SK-N-SH (cell line): ENCODE results near the gene NHS. TPM values are rescaled to one million over a fixed set of nuclear protein-coding genes. Genes with fewer than 3 reads are reported as not detected.

Experiments
- CTCF ChIA-PET: fragments of 300-600, 350-600 bp; formaldehyde crosslinking; extraction: SDS; loops from one replicate; lab custom pipeline; 2021; lab: Yijun Ruan, JAX
- POLR2A ChIA-PET: fragments of 350-600 bp; sonication (Branson Sonifier 250); formaldehyde crosslinking; extraction: SDS; loops from one replicate; lab custom pipeline; 2020; ENCODE audit warnings: antibody characterized with exemption, inconsistent platforms; lab: Yijun Ruan, JAX
- DNase-seq: peaks from one replicate; pipeline ENCODE4 v3.0.0; 2012
- H2AFZ ChIP-seq: fragments of 200-600 bp; sonication (generic); 2 replicates; pipeline ENCODE4 v1.8.1; 2016; ENCODE audit warnings: antibody characterized with exemption, mild to moderate bottlenecking, low read depth
- H3F3A ChIP-seq: fragments of 200-600 bp; sonication (generic); replicated peaks from 2 replicates; pipeline ENCODE3; 2016; ENCODE audit warnings: antibody characterized with exemption, mild to moderate bottlenecking; ENCODE audit not compliant: insufficient read depth
- H3K27ac ChIP-seq, 2 experiments: fragments of 200-500 bp in 1 of 2; fragments of 200-600 bp in 1 of 2; sonication (Bioruptor generic) in 1 of 2; sonication (generic), shearing (Covaris generic) in 1 of 2; 2 replicates each; pipeline versions ENCODE4 v1.5.1 to v1.6.1; 2014 to 2016; ENCODE audit warnings: low read depth in 2 of 2, inconsistent platforms in 1 of 2, low read length in 1 of 2, mild to moderate bottlenecking in 1 of 2, mixed read lengths in 1 of 2
- H3K27me3 ChIP-seq: fragments of 200-600 bp; sonication (generic), shearing (Covaris generic); 2 replicates; pipeline ENCODE4 v1.6.1; 2016; ENCODE audit warnings: mixed run types; ENCODE audit not compliant: insufficient read depth
- H3K36me3 ChIP-seq, 2 experiments: fragments of 200-500 bp in 1 of 2; fragments of 200-600 bp in 1 of 2; sonication (Bioruptor generic) in 1 of 2; sonication (generic) in 1 of 2; replicated peaks in 1 of 2; 2 replicates each; pipeline versions ENCODE3 to v1.5.1; 2014 to 2016; ENCODE audit warnings: low read length in 1 of 2, mild to moderate bottlenecking in 1 of 2; ENCODE audit not compliant: insufficient read depth in 2 of 2, control insufficient read depth in 1 of 2
- H3K4me1 ChIP-seq, 2 experiments: fragments of 200-500 bp in 1 of 2; fragments of 200-600 bp in 1 of 2; sonication (Bioruptor generic) in 1 of 2; sonication (generic), shearing (Covaris generic) in 1 of 2; 2 replicates each; pipeline versions ENCODE4 v1.5.1 to v1.6.1; 2014 to 2016; ENCODE audit warnings: low read depth in 1 of 2, low read length in 1 of 2, mixed run types in 1 of 2; ENCODE audit not compliant: insufficient read depth in 2 of 2, control insufficient read depth in 1 of 2
- H3K4me2 ChIP-seq: fragments of 200-600 bp; sonication (generic), shearing (Covaris generic); 2 replicates; pipeline ENCODE4 v1.6.1; 2017; ENCODE audit warnings: mixed run types
- H3K4me3 ChIP-seq, 2 experiments: fragments of 200-500 bp in 1 of 2; fragments of 200-600 bp in 1 of 2; sonication (Bioruptor generic) in 1 of 2; sonication (generic), shearing (Covaris generic) in 1 of 2; 2 replicates each; pipeline versions ENCODE4 v1.5.1 to v1.8.1; 2014 to 2016; ENCODE audit warnings: low read depth in 2 of 2, inconsistent platforms in 1 of 2, low read length in 1 of 2, mild to moderate bottlenecking in 1 of 2, mixed read lengths in 1 of 2, moderate library complexity in 1 of 2
- H3K79me2 ChIP-seq: fragments of 200-600 bp; sonication (generic); 2 replicates; pipeline ENCODE4 v1.8.1; 2017; ENCODE audit warnings: mild to moderate bottlenecking; ENCODE audit not compliant: insufficient read depth
- H3K9ac ChIP-seq: fragments of 200-600 bp; sonication (generic); 2 replicates; pipeline ENCODE4 v1.6.1; 2017; ENCODE audit warnings: mixed run types
- H3K9me2 ChIP-seq: fragments of 200-600 bp; sonication (generic); 2 replicates; pipeline ENCODE4 v1.6.1; 2017; ENCODE audit warnings: mixed run types
- H3K9me3 ChIP-seq: fragments of 200-600 bp; sonication (generic); 2 replicates; pipeline ENCODE4 v1.6.1; 2017; ENCODE audit warnings: mixed run types, mild to moderate bottlenecking, moderate library complexity
- H4K20me1 ChIP-seq: fragments of 200-600 bp; sonication (generic); 2 replicates; pipeline ENCODE4 v1.6.1; 2017; ENCODE audit warnings: mild to moderate bottlenecking, mixed run types; ENCODE audit not compliant: insufficient read depth
- EZH2phosphoT487 ChIP-seq: fragments of 200-600 bp; sonication (generic); IDR thresholded peaks from 2 replicates; pipeline ENCODE4 v1.6.1; 2017; ENCODE audit warnings: low read depth, mixed run types, mild to moderate bottlenecking, antibody characterized with exemption, moderate library complexity, borderline replicate concordance
- FOXJ3 ChIP-seq: sonication (generic); formaldehyde crosslinking; IDR thresholded peaks from 2 replicates; pipeline ENCODE4 v1.5.1; 2020; ENCODE audit warnings: mild to moderate bottlenecking, missing genetic modification reagents
- FOXM1 ChIP-seq: IDR thresholded peaks from 2 replicates; pipeline ENCODE4 v1.4.0; 2012; ENCODE audit warnings: low read depth, mild to moderate bottlenecking
- GABPA ChIP-seq: IDR thresholded peaks from 2 replicates; pipeline ENCODE4 v1.4.0; 2012; ENCODE audit warnings: low read depth, mild to moderate bottlenecking
- GATA2 ChIP-seq: sonication (generic); formaldehyde crosslinking; IDR thresholded peaks from 2 replicates; pipeline ENCODE4 v1.5.0; 2020; ENCODE audit warnings: mild to moderate bottlenecking, missing genetic modification reagents
- MXI1 ChIP-seq: IDR thresholded peaks from 2 replicates; pipeline ENCODE4 v1.6.1; 2012; ENCODE audit warnings: mild to moderate bottlenecking, low read depth, low read length, improper control_type of control experiment
- NFIC ChIP-seq: IDR thresholded peaks from 2 replicates; pipeline ENCODE4 v1.4.0; 2012; ENCODE audit warnings: borderline replicate concordance
- NRF1 ChIP-seq: IDR thresholded peaks from 2 replicates; pipeline ENCODE4 v1.6.1; 2012; ENCODE audit warnings: low read depth, mild to moderate bottlenecking, low read length
- RAD21 ChIP-seq: IDR thresholded peaks from 2 replicates; pipeline ENCODE4 v1.6.1; 2012; ENCODE audit warnings: mild to moderate bottlenecking, low read length
- RCOR1 ChIP-seq: fragments of 150-350 bp; IDR thresholded peaks from 2 replicates; pipeline ENCODE4 v1.6.1; 2017; ENCODE audit warnings: antibody characterized with exemption, low read length
- RXRA ChIP-seq: IDR thresholded peaks from 2 replicates; pipeline ENCODE4 v1.4.0; 2012; ENCODE audit warnings: low read depth, mild to moderate bottlenecking, borderline replicate concordance
- SIN3A ChIP-seq: IDR thresholded peaks from 2 replicates; pipeline ENCODE4 v1.6.1; 2012; ENCODE audit warnings: low read depth, mild to moderate bottlenecking, low read length, moderate library complexity, borderline replicate concordance
- SMC3 ChIP-seq: IDR thresholded peaks from 2 replicates; pipeline ENCODE4 v1.6.1; 2012; ENCODE audit warnings: low read depth, low read length, improper control_type of control experiment
- TAF1 ChIP-seq: IDR thresholded peaks from 2 replicates; pipeline ENCODE4 v1.6.1; 2012; ENCODE audit warnings: low read depth, mild to moderate bottlenecking, low read length, moderate library complexity, borderline replicate concordance
- WGBS: methylation state at CpG from one replicate; pipeline ENCODE4 v1.1.6; 2017; ENCODE audit warnings: low lambda C conversion rate; 5-methylcytosine and 5-hydroxymethylcytosine counted together
- polyA plus RNA-seq, 3 experiments: library from polyadenylated mRNA; depleted of rRNA; stranded (reverse); fragments of >200 nt; gene quantifications; 2 replicates each; pipeline ENCODE4 v1.2.3, GENCODE V29; 2012
- TF ChIP-seq, protein P1 (sequence below): IDR thresholded peaks from 2 replicates; pipeline ENCODE4 v1.4.0; 2012; ENCODE audit warnings: low read depth
- TF ChIP-seq, protein P2 (sequence below): fragments of 150-350 bp; IDR thresholded peaks from 2 replicates; pipeline ENCODE4 v1.6.1; 2017; ENCODE audit warnings: antibody characterized with exemption, low read length, low read depth, borderline replicate concordance
- TF ChIP-seq, protein P3 (sequence below): IDR thresholded peaks from 2 replicates; pipeline ENCODE4 v1.4.0; 2012; ENCODE audit warnings: low read depth, borderline replicate concordance
- TF ChIP-seq, protein P4 (sequence below): IDR thresholded peaks from 2 replicates; pipeline ENCODE4 v1.4.0; 2012; ENCODE audit warnings: low read depth, borderline replicate concordance

NHS gene
- polyA plus RNA-seq, 1 of the 3 experiments (the other 2 are of a cell fraction): 1.0 TPM

DNA sequence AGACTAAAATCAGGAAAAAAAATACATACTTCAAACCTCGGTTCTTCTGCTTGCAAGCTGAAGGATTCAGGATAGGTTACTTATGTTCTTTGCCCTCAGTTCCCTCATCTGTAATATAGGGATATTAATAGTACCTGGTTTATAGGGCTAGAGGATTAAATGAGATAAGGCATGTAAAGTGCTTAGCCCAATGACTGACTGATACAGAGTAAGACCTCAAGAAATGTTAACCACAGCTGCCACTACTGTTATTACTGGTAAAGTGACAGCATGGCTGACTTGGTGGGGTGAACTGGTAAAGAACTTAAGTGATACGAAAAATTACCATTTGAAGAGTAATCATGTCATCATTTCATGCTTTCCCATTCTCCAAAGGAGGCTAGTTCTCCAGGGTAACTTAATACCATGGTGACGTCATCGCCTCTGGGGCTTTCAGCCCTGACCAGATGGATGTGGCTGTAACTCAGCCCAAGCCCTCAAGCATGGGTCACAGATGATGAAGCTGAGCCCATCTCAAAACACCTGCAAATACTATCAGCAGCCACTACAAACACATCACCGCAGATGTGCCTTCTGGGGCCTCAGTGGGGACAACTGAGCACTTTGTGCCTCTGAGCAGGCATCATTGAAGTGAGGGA lies 317.8 kb downstream of the NHS start:
- 49% methylated on average over 5 of the region's 5 CpGs for WGBS

GRCh38 chrX:17697191-17697590 lies 322.2 kb downstream of the NHS start:
- Histone ChIP-seq H3K9me3 (no peaks in the 10 kb centered on the region), H3K4me2 (no peak overlapping the region), H3K79me2 (no peaks in the 10 kb centered on the region), H3F3A (no peaks in the 10 kb centered on the region), H2AFZ (no peak overlapping the region), H3K4me3 (no peak overlapping the region)
- ChIA-PET POLR2A (interaction anchor here (0.6 kb wide), 1 partner anchor 575 kb away, joined by 5 read pairs; no protein-coding TSS in a partner anchor), CTCF (interaction anchor here (0.7 to 1.7 kb wide), 5 partner anchors 8 to 975 kb away, joined by 3 to 5 read pairs (median 4); no protein-coding TSS in a partner anchor)
- TF ChIP-seq SMC3 (peak; percentile 10; the same call in 1 of the 2 replicates), NFIC (no peak), RAD21 (peak; percentile 56)
- TF ChIP-seq, all 33 proteins: peak for 2
- DNase-seq: no peak
- no peaks in the 10 kb centered on the region for H3K9me2 ChIP-seq
- H3K27ac ChIP-seq: no peak overlapping the region
- peaks cover 0 to 3% of the 10 kb centered on the region in 2 experiments; a peak in 1 of 4 replicates for H3K4me1 ChIP-seq
- H3K9ac ChIP-seq: no peak overlapping the region
- H3K36me3 ChIP-seq: no peaks in the 10 kb centered on the region
- no peaks in the 10 kb centered on the region for H4K20me1 ChIP-seq
- no peaks in the 10 kb centered on the region for H3K27me3 ChIP-seq
- WGBS: 63% methylated on average over 1 of the region's 1 CpG

More for the DNA sequence above, 317.8 kb downstream of the NHS start:
- Histone ChIP-seq H2AFZ (no peak overlapping the region), H3F3A (no peaks in the 10 kb centered on the region), H3K9ac (no peak overlapping the region), H3K27ac (no peak overlapping the region), H3K36me3 (no peaks in the 10 kb centered on the region), H3K9me2 (no peaks in the 10 kb centered on the region), H3K79me2 (no peaks in the 10 kb centered on the region), H3K4me1 (peaks cover 0 to 3% of the 10 kb centered on the region in 2 experiments; a peak in 1 of 4 replicates), H3K4me2 (no peak overlapping the region), H4K20me1 (no peaks in the 10 kb centered on the region), H3K4me3 (no peak overlapping the region), H3K27me3 (no peaks in the 10 kb centered on the region), H3K9me3 (no peaks in the 10 kb centered on the region)
- POLR2A ChIA-PET: no interaction called here
- no peak for DNase-seq
- CTCF ChIA-PET: interaction anchor here (0.9 to 1.5 kb wide), 5 partner anchors 13 to 572 kb away, joined by 3 to 5 read pairs (median 4); no protein-coding TSS in a partner anchor
- no peak for TF ChIP-seq GATA2
- TF ChIP-seq, protein P1, sequence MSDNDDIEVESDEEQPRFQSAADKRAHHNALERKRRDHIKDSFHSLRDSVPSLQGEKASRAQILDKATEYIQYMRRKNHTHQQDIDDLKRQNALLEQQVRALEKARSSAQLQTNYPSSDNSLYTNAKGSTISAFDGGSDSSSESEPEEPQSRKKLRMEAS: no peak
- TF ChIP-seq SIN3A: no peak

DNA sequence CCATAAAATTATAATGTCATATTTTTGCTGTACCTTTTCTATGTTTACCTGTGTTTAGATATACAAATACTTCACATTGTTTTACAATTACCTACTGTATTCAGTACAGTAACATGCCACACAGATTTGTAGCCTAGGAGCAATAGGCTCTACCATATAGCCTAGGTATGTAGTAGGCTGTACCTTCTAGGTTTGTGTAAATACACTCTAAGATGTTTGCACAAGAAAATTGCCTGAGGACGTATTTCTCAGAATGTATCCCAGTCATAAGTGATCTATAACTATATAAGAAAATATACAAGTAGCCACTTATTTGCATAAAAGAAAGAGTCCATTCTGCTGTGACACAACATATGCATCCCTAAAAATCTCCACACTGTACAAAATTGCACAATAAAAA lies 326.0 kb downstream of the NHS start:
- Histone ChIP-seq H3K9me3 (no peaks in the 10 kb centered on the region), H3K4me1 (no peaks in the 10 kb centered on the region), H3K9me2 (no peaks in the 10 kb centered on the region), H3K9ac (no peak overlapping the region), H3K4me2 (no peak overlapping the region), H3K27ac (no peak overlapping the region), H3K79me2 (no peaks in the 10 kb centered on the region), H3K36me3 (no peaks in the 10 kb centered on the region), H4K20me1 (no peaks in the 10 kb centered on the region), H3K4me3 (no peak overlapping the region), H3F3A (no peaks in the 10 kb centered on the region), H2AFZ (no peak overlapping the region), H3K27me3 (no peaks in the 10 kb centered on the region)
- POLR2A ChIA-PET: no interaction called here
- CTCF ChIA-PET: no interaction called here
- 33% methylated on average over 1 of the region's 1 CpG for WGBS
- no peak for DNase-seq
- TF ChIP-seq RCOR1 (no peak), TAF1 (no peak), MXI1 (no peak), NRF1 (no peak), GATA2 (no peak), RXRA (no peak), EZH2phosphoT487 (no peak), FOXM1 (no peak), FOXJ3 (CRISPR knock-in tag) (no peak), GABPA (no peak)
- TF ChIP-seq, protein P2, sequence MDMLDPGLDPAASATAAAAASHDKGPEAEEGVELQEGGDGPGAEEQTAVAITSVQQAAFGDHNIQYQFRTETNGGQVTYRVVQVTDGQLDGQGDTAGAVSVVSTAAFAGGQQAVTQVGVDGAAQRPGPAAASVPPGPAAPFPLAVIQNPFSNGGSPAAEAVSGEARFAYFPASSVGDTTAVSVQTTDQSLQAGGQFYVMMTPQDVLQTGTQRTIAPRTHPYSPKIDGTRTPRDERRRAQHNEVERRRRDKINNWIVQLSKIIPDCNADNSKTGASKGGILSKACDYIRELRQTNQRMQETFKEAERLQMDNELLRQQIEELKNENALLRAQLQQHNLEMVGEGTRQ: no peak
- TF ChIP-seq, protein P3, sequence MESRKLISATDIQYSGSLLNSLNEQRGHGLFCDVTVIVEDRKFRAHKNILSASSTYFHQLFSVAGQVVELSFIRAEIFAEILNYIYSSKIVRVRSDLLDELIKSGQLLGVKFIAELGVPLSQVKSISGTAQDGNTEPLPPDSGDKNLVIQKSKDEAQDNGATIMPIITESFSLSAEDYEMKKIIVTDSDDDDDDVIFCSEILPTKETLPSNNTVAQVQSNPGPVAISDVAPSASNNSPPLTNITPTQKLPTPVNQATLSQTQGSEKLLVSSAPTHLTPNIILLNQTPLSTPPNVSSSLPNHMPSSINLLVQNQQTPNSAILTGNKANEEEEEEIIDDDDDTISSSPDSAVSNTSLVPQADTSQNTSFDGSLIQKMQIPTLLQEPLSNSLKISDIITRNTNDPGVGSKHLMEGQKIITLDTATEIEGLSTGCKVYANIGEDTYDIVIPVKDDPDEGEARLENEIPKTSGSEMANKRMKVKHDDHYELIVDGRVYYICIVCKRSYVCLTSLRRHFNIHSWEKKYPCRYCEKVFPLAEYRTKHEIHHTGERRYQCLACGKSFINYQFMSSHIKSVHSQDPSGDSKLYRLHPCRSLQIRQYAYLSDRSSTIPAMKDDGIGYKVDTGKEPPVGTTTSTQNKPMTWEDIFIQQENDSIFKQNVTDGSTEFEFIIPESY: no peak
- TF ChIP-seq, protein P4, sequence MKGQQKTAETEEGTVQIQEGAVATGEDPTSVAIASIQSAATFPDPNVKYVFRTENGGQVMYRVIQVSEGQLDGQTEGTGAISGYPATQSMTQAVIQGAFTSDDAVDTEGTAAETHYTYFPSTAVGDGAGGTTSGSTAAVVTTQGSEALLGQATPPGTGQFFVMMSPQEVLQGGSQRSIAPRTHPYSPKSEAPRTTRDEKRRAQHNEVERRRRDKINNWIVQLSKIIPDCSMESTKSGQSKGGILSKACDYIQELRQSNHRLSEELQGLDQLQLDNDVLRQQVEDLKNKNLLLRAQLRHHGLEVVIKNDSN: no peak
